CD4-positive, alpha-beta T cell (primary cell): ENCODE measurements around the gene PFAS. TPM values are rescaled to one million over a fixed set of nuclear protein-coding genes. Genes with fewer than 3 reads are reported as not detected.

Experiments
- ATAC-seq: fragments of 200-7000 bp; cut with Tn5 transposase; one replicate; pipeline ENCODE4 v1.10.0; 2022; ENCODE audit warnings: mild to moderate bottlenecking; ENCODE audit not compliant: poor library complexity
- CTCF ChIA-PET: fragments of 350-600 bp; sonication (Branson Sonifier 250); formaldehyde crosslinking; loops from one replicate; lab custom pipeline; 2021; ENCODE audit warnings: antibody characterized with exemption, inconsistent platforms; lab: Charles Lee
- POLR2A ChIA-PET: fragments of 350-600 bp; sonication (Branson Sonifier 250); formaldehyde crosslinking; loops from one replicate; lab custom pipeline; 2021; ENCODE audit warnings: antibody characterized with exemption, inconsistent platforms; lab: Charles Lee
- DNase-seq, 14 experiments: peaks; one replicate each; pipeline ENCODE4 v3.0.0-alpha.2; 2013 to 2020; ENCODE audit warnings: mixed read lengths in 2 of 14
- H3K27ac ChIP-seq, 2 donors: one replicate each; pipeline versions ENCODE4 v1.5.1 to v1.7.0; 2013; ENCODE audit warnings: low read length in 2 of 2, low read depth in 1 of 2, mild to moderate bottlenecking in 1 of 2
- H3K27me3 ChIP-seq, 2 experiments: 1 replicate in 1 of 2; 2 replicates in 1 of 2; pipeline versions ENCODE4 v1.6.1 to v1.7.0; 2013; ENCODE audit warnings: low read length in 2 of 2, control low read depth in 1 of 2, mild to moderate bottlenecking in 1 of 2, moderate library complexity in 1 of 2; ENCODE audit not compliant: insufficient read depth in 2 of 2, control insufficient read depth in 1 of 2
- H3K36me3 ChIP-seq: one replicate; pipeline ENCODE4 v1.6.1; 2013; ENCODE audit warnings: low read length, control low read depth; ENCODE audit not compliant: insufficient read depth
- H3K4me1 ChIP-seq: one replicate; pipeline ENCODE4 v1.6.1; 2013; ENCODE audit warnings: low read length, control low read depth; ENCODE audit not compliant: insufficient read depth
- H3K4me3 ChIP-seq: one replicate; pipeline ENCODE4 v1.5.1; 2013; ENCODE audit warnings: mild to moderate bottlenecking, low read length, moderate library complexity
- H3K9me3 ChIP-seq, 2 experiments: 1 replicate in 1 of 2; 2 replicates in 1 of 2; pipeline versions ENCODE4 v1.6.1 to v1.7.0; 2013; ENCODE audit warnings: low read length in 2 of 2, mild to moderate bottlenecking in 2 of 2, control low read depth in 1 of 2, moderate library complexity in 1 of 2; ENCODE audit not compliant: control insufficient read depth in 1 of 2, insufficient read depth in 1 of 2
- H3K27ac Mint-ChIP-seq: one replicate; pipeline ENCODE4 v1.8.0; 2020; ENCODE audit warnings: mixed read lengths
- H3K27me3 Mint-ChIP-seq: one replicate; pipeline ENCODE4 v1.8.0; 2021; ENCODE audit warnings: mixed read lengths
- H3K36me3 Mint-ChIP-seq: one replicate; pipeline ENCODE4 v1.8.0; 2021; ENCODE audit warnings: low read depth, mixed read lengths
- H3K4me1 Mint-ChIP-seq: one replicate; pipeline ENCODE4 v1.8.0; 2021; ENCODE audit warnings: low read depth, mixed read lengths
- H3K4me3 Mint-ChIP-seq: one replicate; pipeline ENCODE4 v1.8.0; 2020; ENCODE audit warnings: mild to moderate bottlenecking, mixed read lengths
- H3K9me3 Mint-ChIP-seq: one replicate; pipeline ENCODE4 v1.8.0; 2020; ENCODE audit warnings: mixed read lengths
- intact Hi-C, 2 experiments: fragments of 100-400 bp; cut with DNase I in 1 of 2; cut with micrococcal nuclease in 1 of 2; formaldehyde crosslinking; loops; one replicate each; pipeline versions ENCODE4 v1.15.1 to v1.9.0; 2023 to 2025; cut with DNase I, micrococcal nuclease
- total RNA-seq, 174 experiments: library from RNA in 2 of 174; stranded (reverse) in 2 of 174; gene quantifications; one replicate each; pipeline ENCODE4 v1.2.3 and lab custom pipeline; 2021 to 2026
- TF ChIP-seq, protein P1 (sequence below): fragments of 200-600 bp; IDR thresholded peaks from one replicate; pipeline ENCODE4 v1.8.0; 2022; ENCODE audit warnings: antibody characterized with exemption, mild to moderate bottlenecking

Gene PFAS
- total RNA-seq, 2 experiments from 2014 or later = 22.3 to 23.0 TPM

DNA sequence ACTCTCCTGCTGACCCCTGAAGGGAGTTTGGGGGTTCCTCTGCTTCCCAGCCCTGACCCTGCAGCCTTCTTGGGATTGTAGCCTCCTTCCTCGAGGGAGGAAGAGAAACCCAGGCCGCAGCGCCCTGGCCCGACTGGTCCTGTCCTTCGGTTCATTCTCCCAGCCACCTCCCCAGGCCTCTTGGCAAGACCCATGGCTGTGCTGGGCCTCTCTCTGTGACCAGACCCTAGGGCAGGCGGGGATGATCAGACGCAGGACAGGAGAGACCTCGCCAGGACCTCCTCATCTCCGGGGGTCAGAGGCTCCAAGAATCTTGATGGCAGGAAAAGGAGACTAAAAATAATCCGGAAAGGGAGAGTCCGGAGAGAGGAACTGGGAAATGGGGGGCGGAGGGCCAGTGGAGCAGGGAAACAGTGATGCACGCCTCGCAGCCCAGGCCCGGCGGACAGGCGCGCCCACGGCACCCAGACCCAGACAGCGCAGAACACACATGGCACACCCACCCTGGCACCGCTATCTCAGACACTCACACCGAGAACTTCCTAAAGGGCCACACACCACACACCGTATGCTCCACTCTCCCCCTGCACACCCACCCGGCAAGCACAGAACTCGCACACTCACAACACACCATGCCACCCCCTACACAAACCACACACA is 62.2 kb downstream of the PFAS start:
- POLR2A ChIA-PET = no interaction called here
- CTCF ChIA-PET = no interaction called here
- ATAC-seq = no peak

DNA sequence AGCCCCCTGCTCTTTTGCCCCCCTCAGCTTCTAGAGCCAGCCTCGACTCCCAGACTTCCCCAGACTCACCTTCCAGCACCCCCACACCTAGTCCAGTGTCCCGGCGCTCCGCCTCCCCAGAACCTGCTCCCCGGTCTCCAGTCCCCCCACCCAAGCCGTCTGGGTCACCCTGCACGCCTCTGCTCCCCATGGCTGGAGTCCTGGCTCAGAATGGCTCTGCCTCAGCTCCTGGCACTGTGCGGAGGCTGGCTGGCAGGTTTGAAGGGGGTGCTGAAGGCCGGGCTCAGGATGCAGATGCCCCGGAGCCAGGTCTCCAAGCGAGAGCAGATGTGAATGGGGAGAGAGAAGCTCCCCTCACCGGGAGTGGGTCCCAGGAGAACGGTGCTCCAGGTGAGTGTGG is 63.2 kb downstream of the PFAS start:
- H3K4me3 Mint-ChIP-seq = no peak overlapping the region
- no peaks in the 10 kb centered on the region for H3K9me3 Mint-ChIP-seq
- Histone ChIP-seq H3K4me1 (peaks cover 3% of the 10 kb centered on the region), H3K27ac (no peak overlapping the region), H3K27me3 (peaks cover 5 to 7% of the 10 kb centered on the region in 2 experiments), H3K4me3 (no peak overlapping the region), H3K9me3 (no peaks in the 10 kb centered on the region), H3K36me3 (no peaks in the 10 kb centered on the region)
- CTCF ChIA-PET = no interaction called here
- no peak overlapping the region for H3K27ac Mint-ChIP-seq
- POLR2A ChIA-PET = no interaction called here
- TF ChIP-seq, protein P1, sequence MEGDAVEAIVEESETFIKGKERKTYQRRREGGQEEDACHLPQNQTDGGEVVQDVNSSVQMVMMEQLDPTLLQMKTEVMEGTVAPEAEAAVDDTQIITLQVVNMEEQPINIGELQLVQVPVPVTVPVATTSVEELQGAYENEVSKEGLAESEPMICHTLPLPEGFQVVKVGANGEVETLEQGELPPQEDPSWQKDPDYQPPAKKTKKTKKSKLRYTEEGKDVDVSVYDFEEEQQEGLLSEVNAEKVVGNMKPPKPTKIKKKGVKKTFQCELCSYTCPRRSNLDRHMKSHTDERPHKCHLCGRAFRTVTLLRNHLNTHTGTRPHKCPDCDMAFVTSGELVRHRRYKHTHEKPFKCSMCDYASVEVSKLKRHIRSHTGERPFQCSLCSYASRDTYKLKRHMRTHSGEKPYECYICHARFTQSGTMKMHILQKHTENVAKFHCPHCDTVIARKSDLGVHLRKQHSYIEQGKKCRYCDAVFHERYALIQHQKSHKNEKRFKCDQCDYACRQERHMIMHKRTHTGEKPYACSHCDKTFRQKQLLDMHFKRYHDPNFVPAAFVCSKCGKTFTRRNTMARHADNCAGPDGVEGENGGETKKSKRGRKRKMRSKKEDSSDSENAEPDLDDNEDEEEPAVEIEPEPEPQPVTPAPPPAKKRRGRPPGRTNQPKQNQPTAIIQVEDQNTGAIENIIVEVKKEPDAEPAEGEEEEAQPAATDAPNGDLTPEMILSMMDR = no peak
- intact Hi-C loops = no loop called here
- H3K27me3 Mint-ChIP-seq = peaks cover 31% of the 10 kb centered on the region
- no peaks in the 10 kb centered on the region for H3K36me3 Mint-ChIP-seq
- no peaks in the 10 kb centered on the region for H3K4me1 Mint-ChIP-seq
- DNase-seq (no peak), ATAC-seq (no peak)

More for the DNA sequence above, 62.2 kb downstream of the PFAS start:
- Mint-ChIP-seq H3K27ac (no peak overlapping the region), H3K9me3 (no peaks in the 10 kb centered on the region), H3K4me1 (no peaks in the 10 kb centered on the region), H3K4me3 (no peak overlapping the region), H3K27me3 (peaks cover 25% of the 10 kb centered on the region), H3K36me3 (no peaks in the 10 kb centered on the region)
- Histone ChIP-seq H3K27me3 (peaks cover 5 to 7% of the 10 kb centered on the region in 2 experiments), H3K4me3 (no peak overlapping the region), H3K36me3 (no peaks in the 10 kb centered on the region), H3K4me1 (peaks cover 3% of the 10 kb centered on the region), H3K27ac (no peak overlapping the region), H3K9me3 (no peaks in the 10 kb centered on the region)
- TF ChIP-seq, protein P1 = no peak
- intact Hi-C loops = no loop called here
- DNase-seq = no peak

DNA sequence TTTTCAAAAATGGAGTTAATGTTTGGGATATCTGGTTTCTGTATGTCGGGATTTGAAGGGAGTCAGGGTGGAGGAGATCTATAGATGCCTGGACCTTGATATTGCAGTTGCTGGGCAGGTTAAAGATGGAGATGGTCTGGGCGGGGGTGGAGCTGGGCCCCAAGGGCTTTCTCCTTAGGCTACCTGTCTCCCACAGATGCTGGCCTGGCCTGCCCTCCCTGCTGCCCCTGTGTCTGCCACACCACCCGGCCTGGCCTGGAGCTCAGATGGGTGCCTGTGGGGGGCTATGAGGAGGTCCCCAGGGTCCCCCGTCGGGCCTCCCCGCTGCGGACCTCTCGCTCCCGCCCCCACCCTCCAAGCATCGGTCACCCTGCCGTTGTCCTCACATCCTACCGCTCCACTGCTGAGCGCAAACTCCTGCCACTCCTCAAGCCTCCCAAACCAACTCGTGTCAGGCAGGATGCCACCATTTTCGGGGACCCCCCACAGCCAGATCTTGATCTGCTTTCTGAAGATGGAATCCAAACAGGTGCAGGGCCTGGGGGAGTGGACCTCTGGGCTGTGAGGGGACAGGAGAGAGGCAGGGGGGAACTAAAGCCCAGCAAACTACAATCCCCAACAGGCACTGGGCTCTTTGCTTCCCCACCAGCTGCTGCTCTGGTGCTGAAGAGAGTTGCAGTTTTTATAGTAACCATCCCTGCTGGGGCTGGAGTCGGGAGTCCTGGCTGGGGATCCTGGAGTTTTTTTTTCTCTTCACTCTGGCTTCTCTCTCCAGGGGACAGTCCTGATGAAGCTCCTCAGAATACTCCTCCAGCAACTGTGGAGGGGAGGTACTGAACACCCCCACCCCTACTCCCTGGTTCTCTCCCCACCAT is 63.9 kb downstream of the PFAS start:
- Mint-ChIP-seq H3K4me1 (no peaks in the 10 kb centered on the region), H3K36me3 (no peaks in the 10 kb centered on the region), H3K27me3 (peaks cover 31% of the 10 kb centered on the region), H3K27ac (no peak overlapping the region), H3K4me3 (no peak overlapping the region), H3K9me3 (no peaks in the 10 kb centered on the region)
- ChIA-PET POLR2A (no interaction called here), CTCF (no interaction called here)
- H3K4me1 ChIP-seq = peaks cover 3% of the 10 kb centered on the region
- ATAC-seq (no peak), DNase-seq (no peak)
- no peaks in the 10 kb centered on the region for H3K36me3 ChIP-seq
- TF ChIP-seq, protein P1 = no peak
- no peaks in the 10 kb centered on the region for H3K9me3 ChIP-seq
- H3K27ac ChIP-seq = no peak overlapping the region
- H3K4me3 ChIP-seq = no peak overlapping the region
- intact Hi-C loops = no loop called here
- peaks cover 5 to 7% of the 10 kb centered on the region in 2 experiments for H3K27me3 ChIP-seq
